ENCODE data around the gene IFNA10. TPM values are rescaled to one million over a fixed set of nuclear protein-coding genes. Genes with fewer than 3 reads are reported as not detected.
"Not testable (repeated sequence)": the region's sequence is repeated elsewhere in the genome, so short reads cannot be mapped to it uniquely, and the experiment has no call there.

IFNA10 gene
- not detected for total RNA-seq

- not testable (repeated sequence) for DNase-seq
Observed at GRCh38 chr9:21207043-21207442, at the start of gene IFNA10. Gene IFNA10, minus strand, starts transcription at chr9:21207143. Its CDS starts 46 bp downstream, at chr9:21207097.

GRCh38 chr9:21255538-21256212, 48.7 kb upstream of the IFNA10 start:
- DNase-seq: no peak

- no peak for DNase-seq
Observed at GRCh38 chr9:21252721-21253547, 46.0 kb upstream of the IFNA10 start.

- no peak for DNase-seq
Observed at GRCh38 chr9:21251638-21252037, 44.7 kb upstream of the IFNA10 start.

- DNase-seq: no peak
Observed at GRCh38 chr9:21251190-21251589, 44.2 kb upstream of the IFNA10 start.

- no peak for DNase-seq
Observed at GRCh38 chr9:21244836-21245235, 37.9 kb upstream of the IFNA10 start.

- no peak for DNase-seq
Observed at GRCh38 chr9:21239911-21240310, 33.0 kb upstream of the IFNA10 start, which contains the start of gene IFNA14. Gene IFNA14, minus strand, starts transcription at chr9:21240005. Its CDS starts 70 bp downstream, at chr9:21239935.

- DNase-seq: not testable (repeated sequence)
Observed at GRCh38 chr9:21236360-21236714, 29.4 kb upstream of the IFNA10 start.

GRCh38 chr9:21235468-21236359, 28.8 kb upstream of the IFNA10 start:
- DNase-seq: not testable (repeated sequence)

GRCh38 chr9:21234153-21234687, 27.3 kb upstream of the IFNA10 start:
- DNase-seq: no peak

GRCh38 chr9:21233258-21233657, 26.3 kb upstream of the IFNA10 start:
- DNase-seq: no peak

GRCh38 chr9:21228122-21228521, 21.2 kb upstream of the IFNA10 start, which contains the start of gene IFNA17:
Gene IFNA17, minus strand, starts transcription at chr9:21228222. Its CDS starts 49 bp downstream, at chr9:21228173.
- no peak for DNase-seq

GRCh38 chr9:21217211-21217610, 10.3 kb upstream of the IFNA10 start, which contains the start of gene IFNA16:
Gene IFNA16, minus strand, starts transcription at chr9:21217311. Its CDS starts 6 bp downstream, at chr9:21217305.
- DNase-seq: not testable (repeated sequence)

GRCh38 chr9:21213411-21214326, 6.7 kb upstream of the IFNA10 start:
- not testable (repeated sequence) for DNase-seq

GRCh38 chr9:21212160-21212559, 5.2 kb upstream of the IFNA10 start:
- DNase-seq: not testable (repeated sequence)

- DNase-seq: not testable (repeated sequence)
Observed at GRCh38 chr9:21210782-21211181, 3.8 kb upstream of the IFNA10 start.

GRCh38 chr9:21210311-21210710, 3.4 kb upstream of the IFNA10 start:
- no peak for DNase-seq

GRCh38 chr9:21205204-21205603, 1.7 kb downstream of the IFNA10 start:
- DNase-seq: no peak

GRCh38 chr9:21202105-21202504, 4.8 kb downstream of the IFNA10 start, which contains the start of gene IFNA7:
Gene IFNA7, minus strand, starts transcription at chr9:21202205. Its CDS starts 40 bp downstream, at chr9:21202165.
- not testable (repeated sequence) for DNase-seq
